Effector CD8-positive, alpha-beta T cell (primary cell): ENCODE results near the gene DNAAF8.
"Not testable (repeated sequence)": the region's sequence is repeated elsewhere in the genome, so short reads cannot be mapped to it uniquely, and the experiment has no call there.

ENCODE experiments used
- DNase-seq: peaks from one replicate; lab custom pipeline; 2025; lab: John Stamatoyannopoulos, UW

DNAAF8 gene

GRCh38 chr16:4783251-4783950, 49.1 kb downstream of the DNAAF8 start:
- DNase-seq = no peak

GRCh38 chr16:4783951-4784336, 49.6 kb downstream of the DNAAF8 start:
- no peak for DNase-seq

GRCh38 chr16:4784444-4784987, 50.2 kb downstream of the DNAAF8 start:
- not testable (repeated sequence) for DNase-seq

GRCh38 chr16:4785758-4786433, 51.6 kb downstream of the DNAAF8 start:
- DNase-seq = no peak

- DNase-seq = no peak
Observed at GRCh38 chr16:4787068-4787467, 52.7 kb downstream of the DNAAF8 start.

- no peak for DNase-seq
Observed at GRCh38 chr16:4787627-4788482, 53.5 kb downstream of the DNAAF8 start, which contains the start of gene SEPTIN12. Gene SEPTIN12 (minus strand): TSS chr16:4788345. CDS start chr16:4787645, 700 bp downstream.

- DNase-seq = no peak
Observed at GRCh38 chr16:4788489-4788889, 54.2 kb downstream of the DNAAF8 start.

GRCh38 chr16:4788910-4789309, 54.6 kb downstream of the DNAAF8 start:
- no peak for DNase-seq

- no peak for DNase-seq
Observed at GRCh38 chr16:4790261-4790660, 55.9 kb downstream of the DNAAF8 start.

GRCh38 chr16:4790871-4791270, 56.5 kb downstream of the DNAAF8 start:
- DNase-seq = no peak

GRCh38 chr16:4792951-4793513, 58.7 kb downstream of the DNAAF8 start:
- no peak for DNase-seq

- DNase-seq = no peak
Observed at GRCh38 chr16:4795181-4795827, 61.0 kb downstream of the DNAAF8 start, which contains the start of gene SMIM22. Gene SMIM22 (plus strand): TSS chr16:4795369. CDS start chr16:4795735, 366 bp downstream.

GRCh38 chr16:4795828-4796572, 61.7 kb downstream of the DNAAF8 start:
- DNase-seq = no peak

GRCh38 chr16:4796982-4797804, 62.9 kb downstream of the DNAAF8 start:
- DNase-seq = no peak

- DNase-seq = no peak
Observed at GRCh38 chr16:4797805-4798252, 63.5 kb downstream of the DNAAF8 start.

GRCh38 chr16:4798456-4798855, 64.1 kb downstream of the DNAAF8 start:
- no peak for DNase-seq
